ENCODE results near the gene NEB.
A peak's percentile ranks its signal among the peaks of the same experiment; 100 is the strongest.

The NEB gene

DNA sequence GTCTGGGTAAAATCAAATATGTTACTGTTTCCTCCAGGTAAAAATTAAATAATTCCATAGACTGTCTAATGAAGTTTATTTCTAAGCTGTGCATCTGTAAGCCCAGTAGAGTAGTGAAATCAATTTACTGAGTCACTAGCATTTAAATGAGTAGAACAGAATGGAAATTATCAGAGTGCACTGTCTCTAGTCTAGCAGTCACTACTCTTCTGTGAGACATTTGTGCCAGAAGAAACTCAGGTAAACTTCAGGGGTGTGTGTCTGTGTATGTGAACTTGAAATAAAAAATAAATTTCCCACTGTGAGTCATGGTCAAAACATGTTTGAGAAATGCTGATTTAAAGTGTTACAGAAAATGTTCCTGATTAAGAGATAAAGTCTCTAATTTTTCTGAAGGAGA, 178.2 kb downstream of the NEB start:
- DNase-seq (ENCODE audit: low read depth in 2 of 2) = no peak

DNA sequence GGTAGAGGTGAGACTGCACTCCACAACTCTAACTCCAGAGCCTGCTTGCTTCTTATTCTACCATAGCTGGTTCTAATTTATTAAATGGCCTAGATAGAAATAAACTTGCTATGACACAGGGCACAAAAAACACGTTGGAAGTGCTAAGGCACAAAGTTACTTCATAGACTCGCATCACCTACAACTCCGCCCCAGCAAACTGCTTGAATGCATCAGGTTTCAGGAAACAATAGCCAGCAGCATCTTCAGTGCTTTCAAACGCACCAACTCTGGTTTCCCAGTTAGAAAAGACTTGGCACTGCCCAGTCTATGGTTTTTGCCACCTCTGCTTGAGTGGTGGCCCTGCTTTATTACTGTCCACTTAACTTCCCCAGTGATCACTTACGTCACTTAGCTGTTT, 182.0 kb downstream of the NEB start:
- no peak for DNase-seq (ENCODE audit: low read depth in 2 of 2)

DNA sequence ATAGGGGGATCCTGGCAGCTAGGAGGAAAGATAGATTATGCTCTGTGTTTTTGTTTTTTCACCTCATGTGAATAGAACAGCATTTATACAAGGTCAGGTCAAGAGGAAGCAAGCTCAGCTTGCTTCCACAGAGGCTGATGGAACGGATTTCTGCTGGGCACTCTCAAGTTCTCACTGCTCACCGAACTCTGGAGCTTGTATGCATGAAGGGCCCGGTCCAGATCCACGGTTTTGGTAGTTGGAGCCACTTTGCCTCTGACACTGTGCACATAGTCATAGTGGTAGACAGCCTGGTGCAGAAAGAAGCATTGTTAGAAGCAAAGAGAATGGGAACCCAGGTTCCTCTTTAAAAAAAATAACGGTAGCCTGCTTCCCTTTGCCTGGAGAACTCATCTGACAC, 182.7 kb downstream of the NEB start:
- DNase-seq (ENCODE audit: low read depth in 2 of 2) = no peak

DNA sequence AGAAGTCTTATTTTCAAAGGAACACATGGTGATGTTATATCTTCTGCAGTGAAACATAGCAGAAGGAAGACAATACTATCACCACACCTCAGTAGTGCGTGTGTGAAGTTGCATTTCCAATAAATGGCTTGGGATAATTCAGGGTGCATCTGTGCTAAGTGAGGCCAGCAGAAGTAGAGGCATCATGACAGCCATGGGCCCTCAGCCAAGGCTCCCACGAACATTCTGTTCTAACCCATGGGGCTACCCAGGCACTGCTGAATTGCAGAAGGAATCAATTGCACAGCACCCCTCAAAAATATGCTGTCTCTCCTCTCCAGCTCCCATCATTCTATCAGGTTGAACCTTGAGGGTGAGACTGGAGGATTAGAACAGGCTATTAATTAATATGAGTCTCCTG, 185.1 kb downstream of the NEB start:
- no peak for DNase-seq (ENCODE audit: low read depth in 2 of 2)

DNA sequence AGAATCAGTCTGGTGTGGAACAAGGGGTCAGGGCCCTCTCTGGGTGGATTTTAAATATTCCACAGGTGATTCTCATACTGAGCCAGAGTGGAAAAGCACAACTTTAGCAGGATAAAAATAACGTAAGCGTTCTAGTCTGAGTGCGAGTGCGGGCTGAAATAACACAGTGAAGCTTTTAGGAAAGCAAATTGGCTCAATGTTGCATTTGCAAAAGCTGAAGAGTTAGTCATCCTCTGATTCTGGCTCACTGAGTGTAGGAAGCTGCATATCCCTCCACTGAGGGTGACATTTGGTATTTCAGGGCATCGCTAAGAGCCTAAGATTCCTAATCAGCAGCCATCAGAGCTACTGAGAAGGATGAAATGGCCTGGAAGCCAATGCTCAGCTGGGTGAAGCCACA, 189.8 kb downstream of the NEB start:
- no peak for DNase-seq (ENCODE audit: low read depth in 2 of 2)

DNA sequence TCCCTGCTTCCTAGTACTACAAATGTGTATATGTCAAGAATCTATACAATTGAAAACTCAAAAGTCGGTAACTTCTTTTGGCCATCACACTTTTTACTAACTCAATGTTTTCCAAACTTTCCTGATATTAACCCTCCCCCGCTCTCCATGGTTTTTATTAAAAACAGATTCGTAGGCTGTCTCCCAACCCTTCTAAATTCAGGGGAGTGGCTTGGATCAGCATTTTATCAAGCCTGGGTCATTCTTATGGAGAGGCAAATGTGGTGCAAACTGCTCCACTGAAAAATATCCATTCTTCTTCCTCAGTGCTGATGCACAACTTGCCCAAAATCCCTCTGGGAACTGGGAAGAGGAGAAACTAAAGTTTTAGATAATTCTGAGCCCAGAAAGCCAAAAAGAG, 190.4 kb downstream of the NEB start:
- DNase-seq (ENCODE audit: low read depth in 2 of 2) = no peak

DNA sequence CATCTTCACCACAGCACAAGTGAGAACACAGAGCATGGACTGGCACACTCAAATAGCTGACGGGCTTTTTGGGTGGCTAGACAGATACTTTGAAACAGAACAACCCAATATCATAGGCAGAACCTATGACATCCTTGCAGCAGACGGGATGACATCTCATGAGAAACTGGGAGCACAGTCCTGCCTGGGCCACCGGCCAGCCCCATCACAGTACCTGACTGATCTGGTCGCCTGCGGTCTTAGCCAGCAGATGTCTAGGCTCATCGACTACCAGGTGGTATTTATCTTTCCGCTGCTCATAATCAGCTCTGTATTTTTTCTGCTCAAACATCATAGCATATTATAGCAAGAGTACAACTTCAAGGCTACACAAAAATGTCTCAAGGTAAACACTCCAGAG, 200.3 kb downstream of the NEB start:
- DNase-seq (ENCODE audit: low read depth in 2 of 2) = no peak

DNA sequence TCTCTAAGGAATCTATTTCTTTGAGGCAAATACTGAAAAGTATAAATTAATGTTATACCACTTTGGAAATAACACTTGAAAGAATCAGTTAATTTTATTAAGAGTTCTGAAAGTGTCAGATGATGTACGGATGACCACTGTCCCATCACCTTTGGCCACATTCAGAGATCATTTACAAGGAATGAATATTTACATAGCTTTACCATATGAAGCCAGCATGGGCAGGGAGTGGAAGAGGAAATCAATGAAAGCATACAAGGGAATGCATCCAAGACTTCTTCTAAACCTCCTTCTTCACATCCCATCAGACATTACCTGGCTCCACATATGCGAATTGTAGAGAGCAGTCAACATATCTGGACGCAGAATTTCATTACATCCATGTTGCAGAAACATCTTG, 201.1 kb downstream of the NEB start:
- no peak for DNase-seq (ENCODE audit: low read depth in 2 of 2)

DNA sequence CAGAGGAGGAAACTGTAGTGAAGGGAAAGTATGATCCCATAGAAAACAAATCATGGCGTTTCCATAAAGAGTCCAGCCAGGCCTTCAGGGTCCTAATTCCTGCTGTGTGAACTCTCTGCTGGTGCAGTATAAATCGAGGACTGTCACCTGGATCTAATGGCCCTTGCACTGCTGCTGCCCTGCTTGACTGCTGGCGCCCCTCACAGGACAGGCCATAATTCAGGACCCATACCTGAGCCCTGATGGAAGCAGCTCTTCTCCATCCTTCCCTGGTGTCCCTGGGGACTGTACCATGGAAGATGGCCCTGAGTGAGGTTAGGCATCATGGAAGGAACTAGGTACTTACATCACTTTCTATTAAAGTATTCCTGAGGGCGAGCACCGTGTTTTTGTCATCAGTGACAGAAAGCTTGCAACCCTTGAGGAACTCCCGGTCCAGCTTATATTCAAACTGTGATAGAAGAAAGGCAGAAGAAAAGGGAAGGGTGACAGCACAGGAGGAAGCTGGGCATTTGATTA, 207.6 kb downstream of the NEB start:
- no peak for DNase-seq (ENCODE audit: low read depth in 2 of 2)

DNA sequence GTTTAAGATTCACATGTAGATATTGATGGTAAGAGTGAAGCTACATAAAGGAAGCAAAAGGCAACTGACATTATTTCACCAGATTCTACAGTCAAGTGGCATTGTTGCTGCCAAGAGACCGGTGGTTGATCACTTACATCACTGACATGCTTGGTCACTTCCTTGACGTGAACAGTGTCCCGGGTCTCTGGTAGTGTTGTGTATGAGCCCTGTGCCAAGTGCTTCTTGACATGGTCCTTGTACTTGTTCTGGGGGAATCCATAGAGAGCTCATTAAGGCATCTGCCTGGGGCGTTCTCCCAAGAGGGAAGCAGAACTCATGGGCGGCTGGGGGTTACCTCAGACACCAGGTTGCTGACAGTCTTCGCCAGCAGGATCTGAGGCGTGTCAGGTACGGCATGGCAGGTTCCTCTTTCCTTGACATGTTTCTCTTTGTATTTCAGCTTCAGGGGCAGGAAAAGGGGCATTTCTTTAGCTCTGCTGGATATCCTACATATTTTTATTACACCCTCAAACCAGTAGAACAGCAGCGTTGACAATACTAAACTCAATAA, 208.4 kb downstream of the NEB start:
- DNase-seq (ENCODE audit: low read depth in 2 of 2) = no peak

DNA sequence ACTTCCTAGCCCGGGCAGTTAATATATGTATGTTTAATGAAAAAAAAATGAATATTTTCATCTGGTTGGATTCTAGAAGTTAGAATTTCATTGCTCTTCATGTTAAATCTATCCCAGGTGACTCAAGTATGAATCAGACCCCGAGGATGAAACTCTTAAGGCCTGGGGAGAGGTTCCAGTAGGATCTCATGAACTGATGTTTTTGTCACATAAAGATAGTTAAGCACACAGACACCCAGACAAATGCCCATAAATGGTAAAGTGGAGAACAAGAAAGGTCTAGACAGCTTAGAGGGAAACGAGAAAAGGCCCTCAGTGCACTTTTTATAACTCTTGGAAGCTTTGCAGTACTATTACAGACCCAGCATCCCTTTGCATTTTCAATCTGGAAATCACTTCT, 210.4 kb downstream of the NEB start:
- DNase-seq (ENCODE audit: low read depth in 2 of 2) = no peak

DNA sequence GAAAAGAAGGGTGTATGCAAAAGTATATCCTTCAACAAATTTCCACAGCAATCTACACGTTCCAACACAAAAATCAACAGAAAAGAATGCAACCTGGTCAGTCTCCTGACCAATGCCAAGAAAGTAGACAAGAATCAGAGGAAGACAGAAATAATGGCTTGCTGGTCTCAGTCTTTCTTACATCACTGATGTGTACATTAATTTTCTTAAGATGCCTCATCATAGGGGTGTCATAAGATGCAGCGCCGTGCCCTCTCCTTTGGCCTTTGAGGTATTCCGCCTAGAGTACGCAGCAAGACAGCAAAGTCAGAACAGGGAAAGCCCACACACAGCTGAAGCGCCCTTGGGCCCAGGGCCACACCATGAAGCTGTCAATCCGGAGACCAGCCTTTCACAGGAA, 211.7 kb downstream of the NEB start:
- no peak for DNase-seq (ENCODE audit: low read depth in 2 of 2)

DNA sequence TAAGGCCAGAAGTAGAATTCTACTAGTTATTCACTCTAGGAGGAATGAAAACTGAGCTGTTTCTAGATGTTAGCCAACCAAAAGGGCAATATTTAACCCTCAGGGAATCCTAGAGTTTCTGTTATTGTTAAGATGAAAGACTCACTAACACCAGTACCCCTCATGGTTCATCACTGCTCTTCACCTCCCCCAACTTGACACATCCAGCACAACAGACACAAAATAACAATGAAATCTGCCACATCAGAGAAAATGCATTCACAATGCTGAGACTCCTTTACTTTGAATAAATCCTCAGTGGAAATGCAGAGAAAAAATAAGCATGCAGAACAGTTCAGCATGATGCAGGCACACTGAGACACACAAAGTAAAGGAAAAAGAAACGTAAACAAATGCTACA, 213.3 kb downstream of the NEB start:
- no peak for DNase-seq (ENCODE audit: low read depth in 2 of 2)

DNA sequence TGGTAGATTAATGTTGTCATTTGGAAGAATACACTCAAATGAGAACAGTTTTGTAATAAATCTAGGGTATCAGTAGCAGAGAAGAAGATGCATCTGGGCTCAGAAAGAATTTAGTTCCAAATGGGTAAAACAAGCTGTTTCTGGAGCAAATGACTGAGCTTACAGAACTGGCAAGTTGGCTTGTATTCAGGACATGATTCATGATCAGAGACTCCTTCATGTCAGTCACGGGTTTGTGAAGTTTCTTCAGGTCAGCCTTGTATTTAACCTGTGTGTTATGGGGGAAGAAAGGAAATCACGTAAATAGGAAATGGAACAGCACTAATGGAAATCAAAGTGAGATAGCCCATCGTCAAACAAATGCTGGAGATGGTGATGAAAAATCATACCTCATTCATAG, 215.5 kb downstream of the NEB start:
- DNase-seq (ENCODE audit: low read depth in 2 of 2) = no peak

DNA sequence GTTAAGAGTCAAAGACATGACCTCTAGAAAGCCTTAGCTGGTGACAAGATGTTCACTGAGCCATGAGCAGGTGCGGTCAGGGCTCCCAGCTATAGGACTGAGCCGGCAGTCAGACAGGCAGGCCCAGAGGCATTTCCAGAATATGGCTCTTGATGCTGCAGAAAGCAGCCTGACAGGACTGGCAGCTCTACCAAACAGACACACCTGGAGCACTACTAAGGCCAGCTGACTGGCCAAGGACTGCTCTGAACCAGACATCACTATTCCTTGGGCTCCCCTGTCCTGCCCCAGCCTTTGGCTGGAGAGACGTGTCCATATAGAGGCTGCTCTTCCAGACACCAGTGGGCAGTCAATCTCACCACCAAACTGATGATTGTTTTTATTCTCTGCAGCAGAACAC, 225.8 kb downstream of the NEB start:
- no peak for DNase-seq (ENCODE audit: low read depth in 2 of 2)

DNA sequence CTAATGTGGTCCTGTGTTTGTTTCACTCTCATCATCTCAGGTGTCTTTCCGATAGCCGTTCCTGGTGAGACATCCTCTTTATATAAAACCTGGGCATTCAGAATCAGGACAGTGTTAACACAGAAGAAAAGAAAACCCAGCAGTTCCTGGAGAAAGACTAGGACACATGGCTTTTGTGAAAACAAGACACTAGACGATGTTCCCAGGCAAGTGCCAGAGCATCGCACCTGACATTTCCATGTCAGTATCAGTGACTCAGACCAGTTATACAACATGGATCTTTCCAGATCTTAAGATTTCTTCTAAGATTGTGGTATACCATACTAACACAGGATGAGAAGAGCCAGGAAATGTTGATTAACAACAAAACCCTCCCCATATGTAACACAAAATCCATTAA, 228.1 kb downstream of the NEB start:
- no peak for DNase-seq (ENCODE audit: low read depth in 2 of 2)

DNA sequence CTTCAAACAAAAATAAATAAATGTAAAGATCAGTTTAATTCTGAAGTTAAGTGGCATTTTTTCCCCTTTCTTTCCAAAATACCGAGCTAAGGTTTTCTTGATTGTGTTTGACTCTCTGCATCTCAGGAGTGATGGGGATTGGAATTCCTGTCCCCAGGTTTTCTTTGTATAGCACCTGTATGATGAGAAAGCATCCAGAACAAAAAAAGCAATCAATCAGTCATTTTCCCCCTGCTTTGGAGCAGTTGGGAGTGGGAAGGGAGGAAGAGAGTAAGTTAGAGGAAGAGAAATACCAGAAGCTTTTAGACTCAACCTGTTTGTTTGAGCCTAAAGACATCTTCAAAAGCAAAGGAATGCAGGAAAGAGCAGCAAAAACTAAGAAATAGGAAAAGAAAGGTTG, 236.1 kb downstream of the NEB start:
- no peak for DNase-seq (ENCODE audit: low read depth in 2 of 2)

DNA sequence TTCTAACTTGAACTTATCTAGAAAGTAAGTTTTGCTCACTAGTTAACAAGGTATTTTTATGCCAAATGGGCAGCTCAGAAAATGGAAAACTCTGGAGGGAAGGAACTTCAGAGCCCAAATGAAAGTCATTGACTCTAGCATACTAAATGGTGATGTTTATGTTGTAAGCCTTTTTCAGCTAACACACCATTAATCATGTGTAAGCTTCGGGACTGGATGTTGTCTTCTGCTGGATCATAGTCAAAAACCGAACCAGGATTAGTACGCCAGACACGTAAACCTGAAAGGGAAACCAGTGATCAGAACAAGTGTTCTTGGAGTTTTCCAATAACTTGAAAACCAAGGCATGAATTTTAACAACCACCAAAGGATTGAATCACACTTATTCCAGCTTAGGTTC, 242.8 kb downstream of the NEB start:
- no peak for DNase-seq (ENCODE audit: low read depth in 2 of 2)

DNA sequence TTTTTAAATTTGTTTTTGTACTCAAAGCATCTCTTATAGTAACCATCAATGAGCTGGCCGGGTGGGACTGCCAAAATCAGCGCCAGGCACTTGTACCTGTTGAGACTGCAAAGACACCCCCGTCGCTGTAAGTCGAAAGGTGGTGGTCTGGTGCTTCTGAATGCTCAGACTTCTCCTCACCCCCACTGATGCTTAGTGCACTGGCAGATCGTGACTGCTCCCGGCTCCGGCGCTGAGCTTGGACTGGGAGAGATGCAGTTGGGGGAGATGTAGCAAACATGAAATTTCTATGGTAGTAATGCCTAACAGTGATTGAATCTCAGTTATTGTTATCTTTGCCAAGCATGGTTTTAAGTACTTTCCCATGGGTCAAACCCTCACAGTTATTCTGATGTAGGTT, 244.0 kb downstream of the NEB start:
- DNase-seq (ENCODE audit: low read depth in 2 of 2) = no peak

DNA sequence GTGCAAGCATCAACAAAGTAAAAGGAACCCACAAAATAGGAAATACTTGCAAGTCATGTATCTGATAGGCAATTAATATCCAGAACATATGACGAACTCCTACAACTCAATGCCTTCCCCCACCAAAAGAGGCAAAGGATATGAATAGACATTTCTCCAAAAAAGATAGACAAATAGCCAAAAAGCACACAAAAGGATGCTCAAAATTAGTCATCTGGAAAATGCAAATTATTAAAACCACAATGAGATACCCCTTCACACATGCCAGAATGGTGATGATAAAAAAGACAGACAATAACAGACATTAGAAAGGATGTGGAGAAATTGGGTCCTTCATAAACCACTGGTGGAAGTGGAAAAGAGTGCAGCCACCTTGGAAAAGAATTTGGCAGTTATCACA, 248.2 kb downstream of the NEB start:
- no peak for DNase-seq (ENCODE audit: low read depth in 2 of 2)

DNA sequence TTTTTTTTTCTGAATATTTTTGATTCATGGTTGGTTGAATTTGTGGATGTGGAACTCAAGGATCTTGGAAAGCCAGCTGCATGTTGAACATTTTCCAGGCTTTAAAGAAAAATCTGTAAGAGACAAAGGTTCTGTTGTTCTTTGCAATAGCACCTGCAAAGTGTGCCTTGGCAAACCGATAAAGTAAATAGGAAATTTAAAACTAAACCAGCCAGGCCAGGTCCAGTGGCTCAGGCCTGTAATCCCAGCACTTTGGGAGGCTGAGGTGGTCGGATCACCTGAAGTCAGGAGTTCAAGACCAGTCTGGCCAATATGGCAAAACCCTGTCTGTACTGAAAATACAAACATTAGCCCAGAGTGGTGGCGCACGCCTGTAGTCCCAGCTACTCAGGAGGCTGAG, 250.2 kb downstream of the NEB start:
- no peak for DNase-seq (ENCODE audit: low read depth in 2 of 2)

DNA sequence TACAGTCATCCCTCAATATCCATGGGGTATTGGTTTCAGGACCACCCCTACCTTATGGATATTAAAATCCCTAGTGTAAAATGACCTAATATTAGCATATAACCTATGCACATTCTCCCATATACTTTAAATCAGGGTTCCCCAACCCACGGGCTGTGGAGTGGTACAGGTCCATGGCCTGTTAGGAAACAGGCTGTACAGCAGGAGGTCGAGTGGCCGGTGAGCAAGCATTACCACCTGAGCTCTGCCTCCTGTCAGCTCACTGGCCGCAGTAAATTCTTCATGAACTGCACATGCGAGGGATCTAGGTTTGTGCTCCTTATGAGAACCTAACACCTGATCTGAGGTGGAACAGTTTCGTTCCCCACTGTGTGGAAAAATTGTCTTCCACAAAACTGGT, 250.7 kb downstream of the NEB start:
- no peak for DNase-seq (ENCODE audit: low read depth in 2 of 2)

DNA sequence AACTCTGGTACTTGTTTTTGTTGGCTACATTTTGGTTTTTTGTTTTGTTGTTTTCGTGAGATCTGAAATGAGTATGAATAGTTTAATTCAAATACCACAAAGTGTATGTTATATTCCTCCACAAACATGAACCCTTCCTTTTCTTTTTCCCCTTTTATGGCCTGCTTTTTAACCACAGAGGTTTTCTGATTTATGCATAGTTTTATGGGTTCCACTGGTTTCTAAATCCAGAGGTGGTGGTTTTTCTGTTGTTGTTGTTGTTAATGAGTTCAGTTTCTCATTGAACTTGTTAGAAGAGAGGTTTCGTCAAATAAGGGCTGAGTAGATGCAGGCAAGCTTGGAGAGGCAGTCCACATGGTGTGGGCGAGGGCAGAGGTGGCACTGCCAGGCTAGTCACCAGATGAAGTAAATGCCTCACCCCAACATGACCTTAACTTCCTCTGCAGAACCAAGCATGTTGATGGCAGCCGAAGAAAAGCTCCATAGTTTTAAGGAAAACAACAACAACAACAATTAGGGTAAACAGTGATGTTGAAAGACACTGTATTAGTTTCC, 252.0 kb downstream of the NEB start:
- peak in 1 of 2 experiments; percentile 5 for DNase-seq (ENCODE audit: low read depth in 2 of 2)

DNA sequence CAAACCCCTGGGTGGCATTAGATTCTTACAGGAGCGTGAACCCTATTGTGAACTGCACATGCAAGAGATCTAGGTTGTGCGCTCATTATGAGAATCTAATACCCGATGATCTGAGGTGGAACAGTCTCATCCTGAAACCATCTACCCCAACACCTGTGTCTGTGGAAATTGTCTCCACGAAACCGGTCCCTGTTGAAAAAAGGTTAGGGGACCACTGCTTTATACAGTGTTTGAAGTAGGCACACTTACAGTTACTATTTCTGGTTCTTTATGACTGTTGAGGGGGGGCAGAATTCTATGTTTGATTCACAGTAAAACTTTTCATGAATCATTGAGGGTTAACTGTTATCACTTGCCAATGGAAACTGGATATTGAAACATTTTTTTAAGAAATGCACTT, 252.5 kb downstream of the NEB start:
- DNase-seq (ENCODE audit: low read depth in 2 of 2) = no peak
